NCI-H526 (cell line): ENCODE measurements around the gene NUDCD3.

Source experiments
- DNase-seq, 2 experiments: peaks; one replicate each; lab custom pipeline; 2025; lab: John Stamatoyannopoulos, UW

Gene NUDCD3

GRCh38 chr7:44353668-44354067 lies 136.8 kb downstream of the NUDCD3 start:
- no peak for DNase-seq

- DNase-seq = no peak
Measured at GRCh38 chr7:44348851-44349781, 141.3 kb downstream of the NUDCD3 start.

GRCh38 chr7:44348300-44348699 lies 142.2 kb downstream of the NUDCD3 start:
- peak; percentile 12 to 33 for DNase-seq

GRCh38 chr7:44347546-44348114 lies 142.8 kb downstream of the NUDCD3 start:
- no peak for DNase-seq

GRCh38 chr7:44346063-44346462 lies 144.4 kb downstream of the NUDCD3 start:
- no peak for DNase-seq

GRCh38 chr7:44341401-44341800 lies 149.1 kb downstream of the NUDCD3 start:
- DNase-seq = no peak

GRCh38 chr7:44338600-44338999 lies 151.9 kb downstream of the NUDCD3 start:
- DNase-seq = no peak

GRCh38 chr7:44336491-44336890 lies 154.0 kb downstream of the NUDCD3 start:
- no peak for DNase-seq

GRCh38 chr7:44335184-44335583 lies 155.3 kb downstream of the NUDCD3 start:
- DNase-seq = no peak

GRCh38 chr7:44334734-44335097 lies 155.7 kb downstream of the NUDCD3 start:
- no peak for DNase-seq

GRCh38 chr7:44333911-44334733 lies 156.3 kb downstream of the NUDCD3 start:
- no peak for DNase-seq

GRCh38 chr7:44331682-44332081 lies 158.8 kb downstream of the NUDCD3 start:
- DNase-seq = no peak

- DNase-seq = peak; percentile 35 to 63
Measured at GRCh38 chr7:44330331-44330730, 160.1 kb downstream of the NUDCD3 start.

- no peak for DNase-seq
Measured at GRCh38 chr7:44329888-44330287, 160.6 kb downstream of the NUDCD3 start.
